NCI-H2227 (cell line): Measurements from ENCODE around the gene ADGRE1.
"Not testable (repeated sequence)": the region's sequence is repeated elsewhere in the genome, so short reads cannot be mapped to it uniquely, and the experiment has no call there.

Experiments used
- DNase-seq: peaks from one replicate; lab custom pipeline; 2025; ENCODE audit not compliant: unreplicated experiment; lab: John Stamatoyannopoulos, UW

Gene ADGRE1

GRCh38 chr19:6887316-6887715 is at the start of gene ADGRE1:
TSS of gene ADGRE1 (plus strand) at chr19:6887579. CDS start at chr19:6887609, 30 bp downstream.
- no peak for DNase-seq

GRCh38 chr19:6838062-6838655 is 49.2 kb upstream of the ADGRE1 start:
- DNase-seq = no peak

GRCh38 chr19:6842871-6843607 is 44.3 kb upstream of the ADGRE1 start:
- no peak for DNase-seq

DNA sequence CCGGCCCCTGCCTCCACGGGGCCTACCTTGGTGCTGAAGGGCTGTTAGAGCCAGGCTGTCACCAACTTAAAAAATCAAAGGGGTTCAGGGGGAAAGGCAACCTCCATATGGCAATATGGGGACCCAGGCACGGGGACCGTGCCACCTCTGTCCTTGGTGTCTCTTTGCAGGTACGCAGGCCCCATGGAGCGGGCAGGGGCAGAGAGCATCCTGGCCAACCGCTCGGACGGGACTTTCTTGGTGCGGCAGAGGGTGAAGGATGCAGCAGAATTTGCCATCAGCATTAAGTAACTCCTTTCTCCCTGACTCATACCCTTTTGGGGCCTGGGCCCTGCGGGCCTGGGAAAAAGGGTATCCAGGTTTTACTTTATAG is 39.6 kb upstream of the ADGRE1 start:
- no peak for DNase-seq

DNA sequence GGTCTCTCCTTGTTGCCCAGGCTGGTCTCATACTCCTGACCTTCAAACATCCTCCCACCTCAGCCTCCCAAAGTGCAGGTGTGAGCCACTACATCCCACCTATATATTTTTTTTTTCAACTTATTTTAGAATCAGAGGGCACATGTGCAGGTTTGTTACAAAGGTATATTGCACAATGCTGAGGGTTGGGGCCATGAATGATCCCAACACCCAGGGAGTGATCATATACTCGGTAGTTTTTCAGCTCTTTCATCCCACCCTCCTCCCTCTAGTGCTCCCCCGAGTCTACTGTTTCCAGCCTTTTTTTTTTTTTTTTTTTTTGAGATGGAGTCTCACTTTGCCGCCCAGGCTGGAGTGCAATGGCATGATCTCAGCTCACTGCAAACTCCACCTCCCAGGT is 38.4 kb upstream of the ADGRE1 start:
- DNase-seq = no peak

DNA sequence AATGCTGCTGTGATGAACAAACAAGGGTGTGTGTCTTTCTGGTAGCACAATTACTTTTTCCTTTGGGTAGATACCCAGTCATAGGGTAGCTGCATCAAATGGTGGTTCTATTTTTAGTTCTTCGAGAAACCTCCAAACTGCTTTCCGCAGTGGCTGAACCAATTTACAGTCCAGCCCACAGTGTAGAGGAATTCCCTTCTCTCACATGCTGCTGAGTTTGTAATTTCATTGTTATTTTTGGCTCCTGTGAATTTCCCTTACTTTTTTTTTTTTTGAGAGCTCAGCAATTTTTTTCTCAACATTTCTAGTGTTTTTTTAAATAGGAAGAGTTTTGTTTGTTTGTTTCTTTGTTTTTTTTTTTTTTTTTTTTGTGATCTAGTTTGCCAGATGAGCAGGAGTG is 37.5 kb upstream of the ADGRE1 start:
- no peak for DNase-seq

GRCh38 chr19:6851359-6851758 is 36.0 kb upstream of the ADGRE1 start:
- no peak for DNase-seq

- no peak for DNase-seq
Measured at GRCh38 chr19:6852001-6852400, 35.4 kb upstream of the ADGRE1 start.

- DNase-seq = no peak
Measured at GRCh38 chr19:6853868-6854267, 33.5 kb upstream of the ADGRE1 start.

DNA sequence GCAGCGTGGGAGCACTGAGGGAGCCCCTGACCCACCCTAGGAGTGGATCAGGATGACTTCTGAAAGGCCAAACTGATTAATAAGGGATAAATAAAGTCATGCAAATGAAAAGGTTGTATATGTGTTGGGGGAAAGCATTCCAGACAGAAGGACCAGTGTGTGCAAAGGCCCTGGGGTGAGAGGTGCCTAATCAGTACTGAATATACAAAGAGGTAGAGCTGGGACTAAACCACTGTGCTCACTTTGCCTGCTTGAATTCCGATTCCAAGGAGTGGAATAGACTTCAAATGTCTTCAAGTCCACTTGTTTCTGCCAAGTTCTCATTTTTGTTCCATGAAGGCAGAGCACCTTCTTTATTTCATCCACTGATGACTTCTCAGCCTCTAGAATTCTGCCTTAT is 32.6 kb upstream of the ADGRE1 start:
- DNase-seq = no peak

GRCh38 chr19:6856749-6857372 is 30.5 kb upstream of the ADGRE1 start:
- no peak for DNase-seq

DNA sequence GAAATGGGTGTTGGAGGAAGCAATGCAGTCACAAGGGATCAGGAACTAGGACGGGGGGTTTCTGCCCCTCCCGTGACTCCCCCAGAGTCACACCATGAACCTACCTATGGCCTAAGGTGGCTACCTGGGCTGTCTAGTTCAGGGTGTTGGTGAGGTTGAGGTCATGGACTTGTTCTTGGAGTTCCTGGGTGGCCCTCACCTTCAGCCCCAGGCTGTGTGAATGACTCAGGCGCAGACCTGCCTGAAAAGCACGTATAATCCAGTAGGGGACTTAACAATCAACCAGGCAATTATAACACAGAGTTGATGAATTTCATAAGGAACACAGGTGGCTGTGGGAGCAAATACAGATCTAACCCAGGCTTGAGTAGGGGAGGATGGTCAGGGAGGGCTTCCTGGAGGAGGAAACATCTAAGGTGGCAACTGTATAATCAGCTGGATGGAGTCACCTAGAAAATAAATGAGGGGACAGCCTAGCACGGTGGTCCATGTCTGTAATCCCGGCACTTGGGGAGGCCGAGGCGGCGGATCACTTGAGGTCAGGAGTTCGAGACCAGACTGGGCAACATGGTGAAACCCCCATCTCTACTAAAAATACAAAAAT is 25.6 kb upstream of the ADGRE1 start:
- DNase-seq = no peak

DNA sequence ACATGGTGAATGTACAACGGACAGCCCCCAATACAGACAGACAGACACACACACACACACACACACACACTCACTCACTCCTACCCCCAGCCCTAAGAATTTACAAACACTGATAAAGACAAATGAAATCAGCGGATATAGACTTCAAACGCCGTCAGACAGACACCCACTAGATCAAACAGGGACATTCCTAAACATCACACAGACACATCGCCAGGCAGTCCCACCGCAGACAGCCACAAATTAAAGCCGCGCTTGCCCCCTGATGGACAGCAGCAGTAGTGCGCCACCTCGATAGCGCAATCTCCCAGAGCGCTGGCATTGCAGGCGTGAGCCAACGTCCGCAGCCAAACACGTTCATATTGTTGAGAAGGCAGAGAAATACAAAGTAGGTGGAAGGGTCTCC is 24.7 kb upstream of the ADGRE1 start:
- DNase-seq = peak; percentile 58

- no peak for DNase-seq
Measured at GRCh38 chr19:6864325-6864940, 22.9 kb upstream of the ADGRE1 start.

- DNase-seq = no peak
Measured at GRCh38 chr19:6865849-6866248, 21.5 kb upstream of the ADGRE1 start.

GRCh38 chr19:6866741-6867151 is 20.6 kb upstream of the ADGRE1 start:
- no peak for DNase-seq

DNA sequence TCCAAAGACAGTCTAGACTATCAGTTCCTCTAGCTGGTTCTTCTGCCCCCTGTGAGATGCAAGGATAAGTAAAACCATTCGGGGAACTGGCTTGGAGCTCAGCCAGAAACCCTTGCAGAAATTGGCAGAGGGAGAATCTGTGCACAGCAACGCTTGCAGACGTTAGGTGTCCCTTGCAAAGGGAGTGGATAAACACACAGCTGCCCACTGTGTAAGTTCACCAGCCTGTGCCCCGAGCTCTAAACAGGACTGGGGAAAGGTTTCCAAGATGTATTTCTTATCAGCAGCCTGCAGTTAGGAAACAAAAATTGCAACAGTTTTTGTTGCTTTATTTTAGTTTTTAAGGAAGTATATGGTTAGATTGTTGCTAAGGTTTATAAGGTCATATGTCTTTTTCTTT is 19.0 kb upstream of the ADGRE1 start:
- no peak for DNase-seq

GRCh38 chr19:6869151-6869882 is 18.1 kb upstream of the ADGRE1 start:
- not testable (repeated sequence) for DNase-seq

GRCh38 chr19:6873708-6874431 is 13.5 kb upstream of the ADGRE1 start:
- DNase-seq = no peak

DNA sequence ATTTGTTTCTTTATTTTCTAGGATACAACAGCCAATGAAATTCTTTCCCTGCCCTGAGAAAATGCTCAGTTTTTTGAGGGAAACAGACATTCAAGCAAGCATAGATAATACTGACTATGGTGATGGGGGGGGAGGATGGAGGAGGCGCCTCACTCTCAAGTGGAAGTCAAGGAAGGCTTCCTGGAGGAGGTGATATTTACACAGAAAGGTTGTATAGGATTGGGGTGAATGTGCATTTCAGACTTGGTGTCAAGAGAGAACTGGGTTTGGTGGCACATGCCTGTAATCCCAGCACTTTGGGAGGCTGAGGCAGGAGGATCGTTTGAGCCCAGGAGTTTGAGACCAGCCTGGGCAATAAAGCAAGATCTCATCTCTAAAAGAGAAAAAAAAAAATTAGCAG is 12.2 kb upstream of the ADGRE1 start:
- DNase-seq = no peak
